Brain microvascular endothelial cell (primary cell): ENCODE data around the gene TBATA.

ENCODE experiments used
- DNase-seq: peaks from one replicate; pipeline ENCODE4 v3.0.0-alpha.2; 2020
- H3K27ac ChIP-seq: fragments of 250-450 bp; sonication (Bioruptor Pico); 2 replicates; pipeline ENCODE4 v1.5.1; 2020; ENCODE audit warnings: mild to moderate bottlenecking, moderate library complexity
- H3K27me3 ChIP-seq: fragments of 250-450 bp; sonication (Bioruptor Pico); replicated peaks from 2 replicates; pipeline ENCODE4 v1.5.1; 2020; ENCODE audit warnings: mild to moderate bottlenecking
- H3K36me3 ChIP-seq: fragments of 250-450 bp; sonication (Bioruptor Pico); replicated peaks from 2 replicates; pipeline ENCODE4 v1.5.1; 2020; ENCODE audit warnings: mild to moderate bottlenecking
- H3K4me3 ChIP-seq: 2 replicates; pipeline ENCODE4 v1.5.1; 2011; ENCODE audit warnings: low read depth, mild to moderate bottlenecking, control low read depth, low read length, moderate library complexity
- in situ Hi-C: cut with HindIII; loops from 2 replicates; pipeline ENCODE4 v1.10.0; 2017; ENCODE audit warnings: low sequenced_read_pairs, low pct_ligation_motif_present
- TF ChIP-seq, protein P1 (sequence below): IDR thresholded peaks from 2 replicates; pipeline ENCODE4 v1.5.1; 2011; ENCODE audit warnings: low read depth, mild to moderate bottlenecking, moderate library complexity, low read length, control low read depth, inconsistent platforms; ENCODE audit errors: missing control alignments

The TBATA gene

DNA sequence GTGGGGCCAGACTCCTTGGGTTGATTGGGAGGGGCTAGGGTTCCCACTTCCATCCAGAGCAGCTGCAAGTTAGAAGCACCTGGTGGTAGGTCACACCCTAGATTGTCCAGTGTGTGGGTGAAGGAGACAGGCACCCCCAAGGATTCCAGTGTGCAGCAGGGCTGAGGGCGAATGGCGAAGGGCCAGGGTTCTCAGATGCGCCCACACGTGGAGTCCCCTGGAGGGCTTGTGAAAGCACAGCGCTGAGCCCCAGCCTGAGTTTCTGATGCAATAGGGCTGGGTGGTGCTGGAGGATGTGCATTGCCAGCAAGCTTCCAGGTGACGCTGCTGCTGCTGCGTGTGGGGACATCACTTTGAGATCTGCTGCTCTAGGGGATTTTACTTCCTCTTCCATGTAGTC, 25.4 kb downstream of the TBATA start:
- TF ChIP-seq, protein P1, sequence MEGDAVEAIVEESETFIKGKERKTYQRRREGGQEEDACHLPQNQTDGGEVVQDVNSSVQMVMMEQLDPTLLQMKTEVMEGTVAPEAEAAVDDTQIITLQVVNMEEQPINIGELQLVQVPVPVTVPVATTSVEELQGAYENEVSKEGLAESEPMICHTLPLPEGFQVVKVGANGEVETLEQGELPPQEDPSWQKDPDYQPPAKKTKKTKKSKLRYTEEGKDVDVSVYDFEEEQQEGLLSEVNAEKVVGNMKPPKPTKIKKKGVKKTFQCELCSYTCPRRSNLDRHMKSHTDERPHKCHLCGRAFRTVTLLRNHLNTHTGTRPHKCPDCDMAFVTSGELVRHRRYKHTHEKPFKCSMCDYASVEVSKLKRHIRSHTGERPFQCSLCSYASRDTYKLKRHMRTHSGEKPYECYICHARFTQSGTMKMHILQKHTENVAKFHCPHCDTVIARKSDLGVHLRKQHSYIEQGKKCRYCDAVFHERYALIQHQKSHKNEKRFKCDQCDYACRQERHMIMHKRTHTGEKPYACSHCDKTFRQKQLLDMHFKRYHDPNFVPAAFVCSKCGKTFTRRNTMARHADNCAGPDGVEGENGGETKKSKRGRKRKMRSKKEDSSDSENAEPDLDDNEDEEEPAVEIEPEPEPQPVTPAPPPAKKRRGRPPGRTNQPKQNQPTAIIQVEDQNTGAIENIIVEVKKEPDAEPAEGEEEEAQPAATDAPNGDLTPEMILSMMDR: peak; percentile 2
- in situ Hi-C loops: loop anchor here (25.0 kb wide), 1 partner anchor 197 kb away; no protein-coding TSS in a partner anchor
- Histone ChIP-seq H3K27me3 (no peaks in the 10 kb centered on the region), H3K4me3 (no peak overlapping the region), H3K36me3 (no peaks in the 10 kb centered on the region), H3K27ac (no peak overlapping the region)
- no peak for DNase-seq

DNA sequence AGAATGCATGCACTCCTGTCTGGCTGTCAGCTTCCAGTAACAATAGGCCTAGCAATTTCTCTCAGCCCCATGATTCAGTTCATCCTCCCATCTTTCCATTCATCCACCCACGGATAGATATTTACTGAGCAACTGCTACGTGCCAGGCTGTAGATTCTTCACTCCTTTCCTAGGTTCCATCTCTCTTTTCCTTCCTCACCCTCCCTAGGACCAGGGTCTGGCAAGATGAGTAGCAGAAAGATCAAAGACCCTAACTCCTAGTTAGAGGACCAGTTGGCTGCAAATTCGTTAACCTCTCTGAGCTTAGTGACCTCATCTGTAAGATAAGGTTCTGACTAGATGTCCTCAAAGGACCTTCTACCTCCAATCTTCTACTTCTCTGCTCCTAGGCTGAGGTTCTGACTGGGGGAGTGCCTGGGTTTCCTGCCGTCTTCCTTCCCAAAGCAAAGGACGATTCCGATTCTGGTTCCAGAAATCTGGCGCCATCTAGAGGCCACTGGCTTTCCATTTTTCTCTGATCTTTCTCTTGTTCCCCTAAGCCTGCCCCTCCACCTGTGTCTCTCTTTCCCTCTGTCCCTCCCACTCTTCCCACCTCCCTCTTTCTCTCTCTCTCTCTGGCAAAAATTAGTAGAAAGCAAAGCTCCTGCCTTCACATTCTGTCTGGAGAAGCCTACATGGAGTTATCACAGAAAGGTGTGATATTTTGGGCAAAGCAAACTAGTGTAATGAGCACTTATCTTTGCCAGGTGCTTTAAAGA, 26.2 kb downstream of the TBATA start:
- TF ChIP-seq, protein P1: peak; percentile 88
- Histone ChIP-seq H3K4me3 (no peak overlapping the region), H3K27me3 (no peaks in the 10 kb centered on the region), H3K27ac (no peak overlapping the region), H3K36me3 (no peaks in the 10 kb centered on the region)
- peak; percentile 69 for DNase-seq
- in situ Hi-C loops: loop anchor here (25.0 kb wide), 1 partner anchor 197 kb away; no protein-coding TSS in a partner anchor

DNA sequence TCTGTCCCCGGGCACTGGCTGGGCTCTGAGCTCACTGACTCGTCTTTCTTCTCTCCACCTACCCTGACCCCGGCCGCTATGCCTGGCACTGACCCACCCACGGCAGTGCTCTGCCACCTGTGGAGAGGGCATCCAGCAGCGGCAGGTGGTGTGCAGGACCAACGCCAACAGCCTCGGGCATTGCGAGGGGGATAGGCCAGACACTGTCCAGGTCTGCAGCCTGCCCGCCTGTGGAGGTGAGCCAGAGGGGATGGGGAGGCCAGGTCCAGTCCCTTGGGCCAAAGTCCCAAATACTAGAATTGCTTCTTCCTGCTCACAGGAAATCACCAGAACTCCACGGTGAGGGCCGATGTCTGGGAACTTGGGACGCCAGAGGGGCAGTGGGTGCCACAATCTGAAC, 27.3 kb downstream of the TBATA start:
- in situ Hi-C loops: loop anchor here (25.0 kb wide), 1 partner anchor 196 kb away; no protein-coding TSS in a partner anchor
- Histone ChIP-seq H3K27me3 (no peaks in the 10 kb centered on the region), H3K4me3 (no peak overlapping the region), H3K36me3 (no peaks in the 10 kb centered on the region), H3K27ac (no peak overlapping the region)
- DNase-seq: no peak
- TF ChIP-seq, protein P1: no peak

DNA sequence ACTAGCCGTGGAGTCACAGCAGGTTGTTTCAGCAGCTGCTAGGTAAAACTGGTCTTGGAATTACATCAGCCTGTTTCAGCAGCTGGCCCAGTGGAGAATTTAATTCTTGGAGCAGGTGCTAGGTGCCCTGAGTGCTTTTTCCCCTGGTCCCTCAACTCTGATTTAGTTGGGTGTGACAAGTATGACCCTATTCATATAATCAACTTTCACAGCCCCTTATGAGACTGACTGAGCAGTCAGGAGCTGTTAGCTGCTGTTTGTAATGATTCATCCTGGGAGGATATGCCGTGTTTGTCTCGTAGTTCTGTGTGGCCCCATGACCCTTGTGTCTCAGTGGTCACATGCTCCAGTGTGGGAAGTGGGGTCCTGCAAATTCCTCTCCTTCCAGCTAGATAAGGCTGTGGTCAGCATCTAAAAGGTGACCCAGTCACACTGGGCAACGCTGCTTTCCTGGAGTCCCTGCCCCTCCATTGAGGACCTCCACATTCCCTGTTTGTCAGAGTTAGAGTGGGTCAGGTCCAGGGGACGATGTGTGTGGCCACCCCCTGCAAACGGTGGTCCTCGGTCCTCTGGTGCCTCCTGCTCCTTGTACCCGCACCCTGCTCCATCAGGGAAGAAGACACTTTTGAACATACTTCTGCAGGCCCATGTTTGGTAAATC, 28.3 kb downstream of the TBATA start:
- Histone ChIP-seq H3K27ac (no peak overlapping the region), H3K36me3 (no peaks in the 10 kb centered on the region), H3K27me3 (no peaks in the 10 kb centered on the region), H3K4me3 (no peak overlapping the region)
- in situ Hi-C loops: loop anchor here (25.0 kb wide), 1 partner anchor 195 kb away; no protein-coding TSS in a partner anchor
- DNase-seq: peak; percentile 47
- TF ChIP-seq, protein P1: no peak

DNA sequence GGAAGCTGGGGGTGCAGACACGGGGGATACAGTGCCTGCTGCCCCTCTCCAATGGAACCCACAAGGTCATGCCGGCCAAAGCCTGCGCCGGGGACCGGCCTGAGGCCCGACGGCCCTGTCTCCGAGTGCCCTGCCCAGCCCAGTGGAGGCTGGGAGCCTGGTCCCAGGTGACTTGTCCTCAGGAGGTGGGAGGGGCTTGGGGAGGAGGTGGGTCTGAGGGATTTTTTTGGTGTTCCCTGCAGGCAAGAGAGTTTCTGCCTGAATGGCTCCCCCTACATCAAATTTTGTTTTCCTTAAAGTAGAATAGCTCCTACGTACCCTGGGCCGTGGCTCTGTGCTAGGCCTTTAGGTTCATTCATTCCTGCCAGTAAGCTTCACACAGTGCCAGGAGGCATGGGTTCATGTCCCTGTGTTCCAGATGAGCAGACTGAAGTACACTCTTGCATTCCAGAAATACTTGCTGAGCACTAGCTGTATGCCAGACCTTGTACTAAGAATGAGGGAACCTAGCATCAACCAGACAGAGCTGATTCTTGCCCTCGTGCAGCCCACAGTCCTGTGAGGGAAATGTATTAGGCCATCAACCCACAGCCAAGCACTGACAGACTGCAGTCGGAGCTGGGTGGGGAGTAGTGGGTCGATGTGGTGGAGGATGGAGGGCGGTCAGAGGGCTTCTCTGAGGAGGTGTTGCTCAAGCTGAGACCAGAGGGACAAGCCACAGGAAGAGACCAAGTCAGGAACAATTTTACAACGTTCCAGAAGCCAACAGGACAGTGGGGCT, 31.1 kb downstream of the TBATA start:
- no peak for DNase-seq
- Histone ChIP-seq H3K4me3 (no peak overlapping the region), H3K36me3 (no peaks in the 10 kb centered on the region), H3K27ac (no peak overlapping the region), H3K27me3 (no peaks in the 10 kb centered on the region)
- in situ Hi-C loops: loop anchor here (25.0 kb wide), 1 partner anchor 192 kb away; no protein-coding TSS in a partner anchor
- TF ChIP-seq, protein P1: no peak
